ENCODE results near the gene DIAPH1.
A peak's percentile ranks its signal among the peaks of the same experiment; 100 is the strongest.

The DIAPH1 gene

GRCh38 chr5:141506381-141507155 lies 112.2 kb downstream of the DIAPH1 start:
- no peak for DNase-seq (ENCODE audit: low read depth in 2 of 2)

GRCh38 chr5:141504216-141504615 lies 114.6 kb downstream of the DIAPH1 start:
- DNase-seq (ENCODE audit: low read depth in 2 of 2) = no peak

DNA sequence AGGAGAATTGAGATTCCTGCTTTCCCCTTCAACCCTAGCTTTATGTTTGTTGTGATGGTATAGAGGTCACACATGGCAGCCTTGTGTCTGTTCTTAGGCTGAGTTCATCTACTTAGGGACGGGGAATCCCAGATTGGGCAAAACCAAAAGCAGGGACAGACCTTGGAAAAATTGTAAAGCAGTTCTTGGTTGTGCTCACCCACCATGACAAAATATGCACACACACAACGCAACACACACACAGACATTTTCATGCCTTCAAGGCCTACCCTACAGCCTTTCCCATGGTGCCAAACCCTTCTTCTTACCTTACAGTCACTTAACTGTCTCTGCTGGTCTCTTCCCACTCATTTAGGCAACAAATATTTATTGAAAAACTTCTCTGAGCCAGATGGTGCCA lies 115.1 kb downstream of the DIAPH1 start:
- DNase-seq (ENCODE audit: low read depth in 2 of 2) = no peak

DNA sequence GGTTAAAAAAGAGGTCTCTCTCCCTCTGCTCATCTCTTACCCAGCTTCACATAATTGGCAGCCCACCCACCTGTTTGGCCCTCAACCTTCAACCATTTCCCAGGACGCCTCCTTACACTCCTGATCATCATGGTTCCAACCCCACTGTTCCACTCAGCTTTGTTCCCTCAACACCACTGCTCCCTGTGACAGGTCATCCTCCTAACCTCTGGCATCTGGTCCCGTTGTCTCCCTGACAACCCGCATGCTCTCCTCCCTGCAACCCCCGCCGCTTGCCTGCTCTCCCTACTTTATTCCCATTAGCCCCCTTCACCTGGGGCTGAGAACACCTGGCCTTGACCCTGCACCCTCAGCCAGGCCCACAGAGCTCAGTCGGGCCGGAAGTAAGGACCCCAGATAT lies 117.0 kb downstream of the DIAPH1 start:
- DNase-seq (ENCODE audit: low read depth in 2 of 2) = no peak

GRCh38 chr5:141496038-141496437 lies 122.8 kb downstream of the DIAPH1 start:
- peak; percentile 78 to 79 for DNase-seq (ENCODE audit: low read depth in 2 of 2)

DNA sequence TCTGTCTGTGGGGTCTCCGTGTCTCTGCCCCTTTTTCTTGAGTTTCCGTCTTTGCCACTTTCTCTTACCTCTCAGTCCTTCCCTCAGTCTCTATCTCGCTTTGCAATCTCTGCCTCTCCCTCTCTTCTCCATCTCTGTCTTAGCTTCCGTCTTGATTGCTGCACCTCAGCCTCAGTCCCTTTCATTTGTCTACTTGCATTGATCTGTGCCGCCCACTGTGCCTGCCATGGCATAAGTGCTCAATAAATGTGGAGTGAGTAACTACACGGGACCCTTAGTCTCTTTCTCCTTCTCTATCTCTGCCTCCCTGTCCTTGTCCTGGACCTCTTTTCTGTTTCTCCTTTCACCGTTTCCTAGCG lies 123.4 kb downstream of the DIAPH1 start:
- no peak for DNase-seq (ENCODE audit: low read depth in 2 of 2)

DNA sequence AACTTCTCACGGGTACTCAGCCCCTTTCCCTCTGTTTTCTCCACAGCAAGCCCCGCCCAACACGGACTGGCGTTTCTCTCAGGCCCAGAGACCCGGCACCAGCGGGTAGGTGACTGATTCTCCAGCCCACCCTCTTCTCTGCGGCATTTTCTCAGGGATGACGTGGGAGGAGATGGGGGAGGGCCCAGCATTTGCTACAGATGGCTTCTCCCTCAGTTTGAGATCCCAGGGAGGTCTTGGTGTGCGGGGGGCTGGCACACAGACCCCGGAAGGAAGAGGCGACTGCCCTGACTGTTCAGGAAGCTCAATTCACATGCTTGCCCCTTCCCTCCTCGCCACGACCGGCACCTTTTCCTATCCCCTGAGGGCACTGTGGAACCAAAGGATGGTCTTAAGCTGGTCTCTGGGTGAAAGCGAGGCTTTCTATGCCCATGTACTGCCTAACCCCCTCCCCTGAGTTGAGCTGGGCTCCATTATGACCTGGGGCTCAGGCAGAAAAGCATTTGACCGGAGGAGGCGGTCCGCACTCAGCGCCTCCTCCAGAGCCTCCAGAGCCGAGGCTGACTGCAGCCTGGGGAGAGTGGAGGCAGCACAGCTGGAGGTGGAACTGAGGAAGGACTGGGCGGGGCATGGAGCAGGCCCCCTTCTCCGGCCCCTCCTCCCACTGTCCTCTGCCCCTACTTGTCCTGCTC lies 123.9 kb downstream of the DIAPH1 start:
- no peak for DNase-seq (ENCODE audit: low read depth in 2 of 2)

DNA sequence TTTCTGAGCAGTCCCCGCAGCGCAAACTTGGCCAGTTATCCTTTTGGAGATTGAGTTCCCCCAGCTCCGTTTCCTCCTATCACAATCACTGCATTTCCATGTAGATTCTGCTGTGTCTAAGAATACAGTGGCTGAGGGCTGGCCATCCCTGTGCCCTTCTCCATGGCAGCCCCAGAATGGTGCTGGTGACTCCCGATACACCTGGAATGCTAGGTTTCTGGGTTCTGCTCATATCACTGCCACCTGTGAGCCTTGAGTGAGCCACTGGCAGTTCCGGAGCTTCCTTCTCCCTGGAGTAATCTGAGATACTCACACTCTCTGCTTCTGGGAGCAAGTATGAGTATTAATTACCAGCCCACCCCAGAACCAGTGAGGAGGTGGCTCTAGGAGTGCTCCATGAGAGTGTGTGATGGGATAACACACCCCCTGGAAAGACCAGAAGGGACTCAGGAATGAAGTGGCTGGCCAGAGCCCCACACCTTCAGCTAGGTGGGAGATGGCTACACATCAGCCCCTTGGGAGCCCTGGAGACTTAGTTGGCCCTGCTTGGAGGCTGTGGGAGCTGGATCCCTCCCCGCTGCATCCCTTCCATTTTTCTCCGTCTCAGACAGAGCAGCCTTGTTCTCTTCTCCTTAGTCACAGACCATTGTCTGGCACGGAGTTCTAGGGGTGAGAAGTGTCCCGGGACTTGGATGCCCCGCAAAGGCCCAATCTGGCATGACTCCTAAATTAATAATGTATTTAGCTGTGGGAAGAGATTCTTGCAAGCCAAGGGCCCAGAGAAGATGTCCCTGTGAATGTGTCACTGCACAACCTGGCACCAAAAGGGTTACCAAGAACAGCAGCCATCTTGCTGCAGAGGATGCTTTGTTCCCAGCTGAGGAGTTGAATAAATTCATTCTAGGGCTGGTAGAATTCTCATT lies 125.0 kb downstream of the DIAPH1 start:
- DNase-seq (ENCODE audit: low read depth in 2 of 2) = no peak

- DNase-seq (ENCODE audit: low read depth in 2 of 2) = no peak
Observed at GRCh38 chr5:141492168-141492885, 126.5 kb downstream of the DIAPH1 start.

- DNase-seq (ENCODE audit: low read depth in 2 of 2) = no peak
Observed at GRCh38 chr5:141491323-141492167, 127.3 kb downstream of the DIAPH1 start.

DNA sequence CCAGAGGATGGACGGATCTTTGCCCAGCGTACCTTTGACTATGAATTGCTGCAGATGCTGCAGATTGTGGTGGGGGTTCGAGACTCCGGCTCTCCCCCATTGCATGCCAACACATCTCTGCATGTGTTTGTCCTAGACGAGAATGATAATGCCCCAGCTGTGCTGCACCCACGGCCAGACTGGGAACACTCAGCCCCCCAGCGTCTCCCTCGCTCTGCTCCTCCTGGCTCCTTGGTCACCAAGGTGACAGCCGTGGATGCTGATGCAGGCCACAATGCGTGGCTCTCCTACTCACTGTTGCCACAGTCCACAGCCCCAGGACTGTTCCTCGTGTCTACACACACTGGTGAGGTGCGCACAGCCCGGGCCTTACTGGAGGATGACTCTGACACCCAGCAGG lies 128.0 kb downstream of the DIAPH1 start:
- DNase-seq (ENCODE audit: low read depth in 2 of 2) = no peak

- DNase-seq (ENCODE audit: low read depth in 2 of 2) = no peak
Observed at GRCh38 chr5:141490271-141490670, 128.5 kb downstream of the DIAPH1 start.

GRCh38 chr5:141489841-141490240 lies 129.0 kb downstream of the DIAPH1 start:
- no peak for DNase-seq (ENCODE audit: low read depth in 2 of 2)

DNA sequence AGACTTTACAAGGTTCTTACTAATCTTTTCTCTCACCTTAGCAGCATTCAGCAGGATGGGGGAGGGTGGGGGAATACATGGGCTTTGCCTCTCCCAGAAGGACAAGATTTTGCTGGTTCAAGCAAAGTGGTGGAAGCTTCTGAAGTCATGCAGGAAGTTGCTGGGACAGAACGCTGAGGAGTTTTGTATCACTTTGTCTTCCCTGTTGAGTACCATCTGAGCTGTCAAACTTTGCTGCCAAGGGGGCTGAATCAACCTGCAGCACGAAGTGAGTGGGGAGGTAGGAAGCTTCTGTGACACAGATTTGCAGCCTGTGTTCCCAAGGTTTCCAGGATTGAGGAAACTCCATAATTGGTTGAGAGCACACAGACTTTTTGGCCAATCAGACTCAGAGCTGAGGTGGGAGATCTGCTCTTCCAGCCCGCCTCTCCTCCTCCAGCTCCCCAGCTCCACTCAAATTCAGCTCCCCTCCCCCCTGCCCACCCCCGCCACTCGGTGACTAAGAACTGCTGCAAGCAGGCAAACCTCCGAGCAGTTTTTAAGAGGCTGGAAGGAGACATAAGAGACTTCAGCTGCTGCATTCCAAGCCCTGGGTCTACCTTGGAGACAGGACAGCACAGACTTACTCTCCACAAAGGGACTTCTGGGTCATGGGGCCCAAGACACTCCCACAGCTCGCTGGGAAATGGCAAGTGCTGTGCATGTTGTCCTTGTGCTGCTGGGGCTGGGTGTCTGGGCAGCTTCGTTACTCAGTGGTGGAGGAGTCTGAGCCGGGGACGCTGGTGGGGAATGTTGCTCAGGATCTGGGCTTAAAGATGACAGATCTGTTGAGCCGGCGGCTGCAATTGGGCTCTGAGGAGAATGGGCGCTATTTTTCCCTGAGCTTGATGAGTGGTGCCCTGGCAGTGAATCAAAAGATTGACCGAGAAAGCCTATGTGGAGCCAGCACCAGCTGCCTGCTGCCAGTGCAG lies 129.9 kb downstream of the DIAPH1 start, which contains the start of gene PCDHGC5:
PCDHGC5 (plus strand) TSS at position 491 of the 971 bp plus-strand sequence; CDS start at position 651, 160 bp downstream.
- DNase-seq (ENCODE audit: low read depth in 2 of 2) = peak; percentile 62 to 66

DNA sequence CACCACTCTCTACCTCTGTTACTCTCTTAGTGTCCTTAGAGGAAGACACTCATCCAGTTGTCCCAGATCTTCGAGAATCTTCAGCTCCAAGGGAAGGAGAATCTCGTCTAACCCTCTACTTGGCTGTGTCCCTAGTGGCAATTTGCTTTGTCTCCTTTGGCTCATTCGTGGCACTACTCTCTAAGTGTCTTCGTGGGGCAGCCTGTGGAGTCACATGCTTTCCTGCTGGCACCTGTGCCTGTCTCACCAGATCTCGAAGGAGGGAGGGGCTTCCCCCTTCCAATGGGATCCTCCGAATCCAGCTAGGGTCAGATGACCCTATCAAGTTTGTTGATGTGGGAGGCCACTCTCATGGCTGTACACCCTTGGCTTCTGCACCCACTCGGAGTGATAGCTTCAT lies 131.7 kb downstream of the DIAPH1 start:
- DNase-seq (ENCODE audit: low read depth in 2 of 2) = no peak

- DNase-seq (ENCODE audit: low read depth in 2 of 2) = no peak
Observed at GRCh38 chr5:141486091-141486490, 132.7 kb downstream of the DIAPH1 start.

DNA sequence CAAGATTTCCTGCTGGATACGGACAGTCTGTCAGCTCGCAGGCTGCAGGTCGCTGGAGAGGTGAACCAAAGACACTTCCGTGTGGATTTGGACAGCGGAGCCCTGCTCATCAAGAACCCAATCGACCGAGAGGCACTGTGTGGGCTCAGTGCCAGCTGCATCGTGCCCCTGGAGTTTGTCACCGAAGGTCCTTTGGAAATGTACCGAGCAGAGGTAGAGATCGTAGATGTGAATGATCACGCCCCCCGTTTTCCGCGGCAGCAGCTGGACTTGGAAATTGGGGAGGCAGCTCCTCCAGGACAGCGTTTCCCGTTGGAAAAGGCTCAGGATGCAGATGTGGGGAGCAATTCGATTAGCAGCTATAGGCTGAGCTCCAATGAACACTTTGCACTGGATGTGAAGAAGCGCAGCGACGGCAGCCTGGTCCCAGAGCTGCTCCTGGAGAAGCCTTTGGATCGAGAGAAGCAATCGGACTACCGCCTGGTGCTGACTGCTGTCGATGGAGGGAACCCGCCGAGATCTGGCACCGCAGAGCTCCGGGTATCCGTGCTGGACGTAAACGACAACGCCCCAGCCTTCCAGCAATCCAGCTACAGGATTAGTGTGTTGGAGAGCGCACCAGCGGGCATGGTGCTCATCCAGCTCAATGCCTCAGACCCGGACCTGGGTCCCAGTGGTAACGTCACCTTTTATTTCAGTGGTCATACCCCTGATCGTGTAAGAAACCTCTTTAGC lies 133.3 kb downstream of the DIAPH1 start:
- DNase-seq (ENCODE audit: low read depth in 2 of 2) = no peak

- no peak for DNase-seq (ENCODE audit: low read depth in 2 of 2)
Observed at GRCh38 chr5:141484641-141485311, 134.0 kb downstream of the DIAPH1 start, which contains the start of gene PCDHGC4. TSS of gene PCDHGC4 (plus strand) at chr5:141485030. CDS start at chr5:141485174, 144 bp downstream.

All from fibroblast of skin of left quadriceps (primary cell).